ENCODE data around the gene JTB. TPM values are rescaled to one million over a fixed set of nuclear protein-coding genes. Genes with fewer than 3 reads are reported as not detected.
"Not testable (repeated sequence)": the region's sequence is repeated elsewhere in the genome, so short reads cannot be mapped to it uniquely, and the experiment has no call there.

Gene JTB
- total RNA-seq, 1 donor from 2014 or later, result 58.7 TPM

DNA sequence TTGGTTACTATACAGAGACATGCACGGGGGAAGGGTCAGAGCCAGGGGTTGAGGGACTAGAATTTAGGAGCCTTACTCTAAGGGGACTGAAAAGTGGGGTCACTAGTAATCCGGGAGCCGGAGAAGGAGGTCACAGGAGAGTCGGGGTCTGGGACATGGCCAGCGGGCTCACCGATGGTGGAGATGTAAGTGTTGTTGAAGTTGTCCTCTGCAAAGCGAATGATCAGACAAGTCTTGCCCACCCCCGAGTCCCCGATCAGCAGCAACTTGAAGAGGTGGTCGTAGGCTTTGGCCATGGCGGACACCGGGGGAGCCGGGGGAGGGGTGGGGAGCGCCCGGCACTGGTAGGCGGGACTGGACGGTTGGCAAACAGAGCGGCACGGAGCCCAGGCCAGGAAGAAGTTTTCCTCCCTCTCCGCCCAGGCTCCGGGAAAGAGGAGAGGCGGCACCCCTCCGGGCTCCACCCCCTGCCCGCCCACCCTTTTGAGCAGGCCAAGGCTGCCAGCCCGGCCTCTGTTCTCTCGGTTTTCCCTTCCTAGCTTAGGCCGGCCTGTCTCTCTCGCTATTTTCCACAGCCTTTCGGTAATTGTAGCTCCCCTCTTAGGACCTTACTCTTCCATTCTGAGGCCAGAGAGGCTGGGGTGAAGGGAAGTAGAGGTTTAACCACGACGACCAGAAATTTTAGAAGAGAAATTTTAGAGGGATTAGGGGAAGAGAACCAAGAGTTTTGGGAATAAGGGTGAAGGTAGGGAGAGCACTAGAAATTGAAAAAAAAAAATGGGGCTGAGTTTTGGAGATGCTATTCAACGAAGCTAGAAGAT is 8.7 kb upstream of the JTB start, which contains the start of gene RAB13:
RAB13 (minus strand) TSS at position 399 of the 821 bp plus-strand sequence; CDS start at position 296, 103 bp downstream.
- Mint-ChIP-seq H3K36me3 (ENCODE audit: low read depth, unreplicated experiment) (peaks cover 36% of the 10 kb centered on the region), H3K4me1 (ENCODE audit: unreplicated experiment) (peaks cover 39% of the 10 kb centered on the region), H3K27ac (ENCODE audit: unreplicated experiment) (peak within 1 kb of the TSS; percentile 93), H3K9me3 (ENCODE audit: unreplicated experiment) (no peaks in the 10 kb centered on the region), H3K27me3 (ENCODE audit: unreplicated experiment) (peaks cover 15% of the 10 kb centered on the region), H3K4me3 (ENCODE audit: unreplicated experiment) (peak within 1 kb of the TSS; percentile 99)
- TF ChIP-seq, protein P1, sequence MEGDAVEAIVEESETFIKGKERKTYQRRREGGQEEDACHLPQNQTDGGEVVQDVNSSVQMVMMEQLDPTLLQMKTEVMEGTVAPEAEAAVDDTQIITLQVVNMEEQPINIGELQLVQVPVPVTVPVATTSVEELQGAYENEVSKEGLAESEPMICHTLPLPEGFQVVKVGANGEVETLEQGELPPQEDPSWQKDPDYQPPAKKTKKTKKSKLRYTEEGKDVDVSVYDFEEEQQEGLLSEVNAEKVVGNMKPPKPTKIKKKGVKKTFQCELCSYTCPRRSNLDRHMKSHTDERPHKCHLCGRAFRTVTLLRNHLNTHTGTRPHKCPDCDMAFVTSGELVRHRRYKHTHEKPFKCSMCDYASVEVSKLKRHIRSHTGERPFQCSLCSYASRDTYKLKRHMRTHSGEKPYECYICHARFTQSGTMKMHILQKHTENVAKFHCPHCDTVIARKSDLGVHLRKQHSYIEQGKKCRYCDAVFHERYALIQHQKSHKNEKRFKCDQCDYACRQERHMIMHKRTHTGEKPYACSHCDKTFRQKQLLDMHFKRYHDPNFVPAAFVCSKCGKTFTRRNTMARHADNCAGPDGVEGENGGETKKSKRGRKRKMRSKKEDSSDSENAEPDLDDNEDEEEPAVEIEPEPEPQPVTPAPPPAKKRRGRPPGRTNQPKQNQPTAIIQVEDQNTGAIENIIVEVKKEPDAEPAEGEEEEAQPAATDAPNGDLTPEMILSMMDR (IDR thresholded peaks at IDR 0.05; ENCODE audit: unreplicated experiment), result no peak
- peak; percentile 81 for DNase-seq (ENCODE audit: low spot score)

DNA sequence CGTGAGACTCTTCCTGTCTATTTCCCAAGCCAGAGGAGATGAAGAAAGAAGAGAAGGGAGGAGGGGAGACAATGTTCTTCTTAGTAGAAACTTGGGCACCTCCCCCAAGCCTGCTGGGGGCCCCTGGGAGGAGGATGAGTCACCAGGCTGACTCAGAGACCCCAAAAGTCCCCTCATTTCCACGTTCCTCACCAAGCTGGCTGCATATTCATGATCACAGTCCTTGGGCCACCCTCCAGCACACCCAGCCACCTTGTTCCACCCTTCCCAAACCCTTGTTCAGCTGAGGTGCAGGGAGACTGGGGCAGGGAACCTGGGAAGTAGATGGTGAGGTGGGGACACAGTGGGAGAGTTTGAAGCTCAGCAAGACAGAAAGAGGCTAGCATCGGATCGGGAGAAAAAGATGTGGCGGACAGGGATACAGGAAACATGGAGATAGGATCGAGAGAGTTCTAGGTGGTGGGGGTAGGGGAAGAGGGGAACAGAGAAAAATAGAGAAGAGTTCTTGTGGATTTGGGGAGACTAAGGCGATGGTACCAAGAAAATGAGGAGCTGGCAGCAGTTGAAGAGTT is 8.0 kb upstream of the JTB start:
- Mint-ChIP-seq H3K4me1 (ENCODE audit: unreplicated experiment) (peaks cover 38% of the 10 kb centered on the region), H3K36me3 (ENCODE audit: low read depth, unreplicated experiment) (peaks cover 34% of the 10 kb centered on the region), H3K4me3 (ENCODE audit: unreplicated experiment) (peak overlapping the region; percentile 99), H3K27ac (ENCODE audit: unreplicated experiment) (peak overlapping the region; percentile 93), H3K27me3 (ENCODE audit: unreplicated experiment) (peaks cover 10% of the 10 kb centered on the region), H3K9me3 (ENCODE audit: unreplicated experiment) (no peaks in the 10 kb centered on the region)
- DNase-seq (ENCODE audit: low spot score), result no peak
- TF ChIP-seq, protein P1 (IDR thresholded peaks at IDR 0.05; ENCODE audit: unreplicated experiment), result no peak

DNA sequence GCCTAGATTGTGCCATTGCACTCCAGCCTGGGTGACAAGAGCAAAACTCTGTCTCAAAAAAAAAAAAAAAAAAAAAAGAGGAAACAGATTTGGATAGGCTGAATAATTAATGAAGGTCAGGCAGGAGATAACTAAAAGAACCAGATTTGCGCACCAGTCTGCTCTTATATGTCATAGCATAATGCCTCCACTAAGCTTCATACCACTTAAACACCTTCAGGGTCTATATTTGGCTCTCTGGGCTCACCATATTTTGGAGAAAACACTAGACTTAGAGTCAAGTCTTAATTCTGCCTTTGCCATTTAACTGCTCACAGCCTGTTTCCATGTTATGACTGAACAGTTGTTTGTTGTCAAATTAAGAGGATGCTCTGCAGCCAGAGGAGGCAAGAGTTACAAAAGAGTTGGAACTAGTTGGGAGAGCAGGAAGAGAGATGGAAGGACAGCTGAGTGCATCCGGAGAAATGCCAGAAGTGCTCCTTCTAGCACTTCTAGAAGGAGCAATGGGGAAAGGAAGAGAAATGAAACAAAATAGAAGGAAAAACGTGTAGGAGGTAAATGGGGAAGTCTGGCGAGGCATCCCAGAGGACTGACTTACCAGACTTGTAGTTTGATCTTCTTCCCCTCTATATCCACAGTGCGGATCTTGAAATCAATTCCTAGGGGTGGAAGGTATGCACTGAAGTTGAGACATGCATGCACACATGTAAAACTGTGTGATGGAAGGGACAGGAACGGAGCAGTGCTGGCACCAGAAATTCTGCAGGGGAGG is 6.8 kb upstream of the JTB start:
- Mint-ChIP-seq H3K36me3 (ENCODE audit: low read depth, unreplicated experiment) (peaks cover 32% of the 10 kb centered on the region), H3K4me1 (ENCODE audit: unreplicated experiment) (peaks cover 38% of the 10 kb centered on the region), H3K9me3 (ENCODE audit: unreplicated experiment) (no peaks in the 10 kb centered on the region), H3K27me3 (ENCODE audit: unreplicated experiment) (peaks cover 6% of the 10 kb centered on the region), H3K27ac (ENCODE audit: unreplicated experiment) (peak overlapping the region; percentile 87), H3K4me3 (ENCODE audit: unreplicated experiment) (peak overlapping the region; percentile 99)
- TF ChIP-seq, protein P1 (IDR thresholded peaks at IDR 0.05; ENCODE audit: unreplicated experiment), result no peak
- DNase-seq (ENCODE audit: low spot score), result no peak

DNA sequence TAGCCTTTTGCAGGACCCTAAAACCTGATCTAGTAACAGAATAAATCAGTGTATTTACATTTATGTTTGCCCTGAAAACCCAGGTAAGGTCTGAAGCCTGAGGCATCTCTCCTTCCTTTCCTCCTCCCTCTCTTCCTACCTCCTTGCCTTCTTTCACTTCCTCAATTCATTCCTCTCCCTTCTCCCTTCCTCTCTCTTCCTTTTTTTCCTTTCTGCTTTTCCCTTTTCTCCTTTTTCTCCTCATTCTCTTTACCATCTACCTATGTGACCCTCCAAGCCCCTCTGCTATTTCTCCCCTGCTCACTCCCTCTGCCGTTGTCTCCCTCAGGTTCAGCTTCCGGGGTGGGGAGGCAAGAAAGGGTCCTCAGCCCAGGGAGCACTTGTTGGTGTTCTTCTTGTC is 4.3 kb upstream of the JTB start:
- H3K9me3 Mint-ChIP-seq (ENCODE audit: unreplicated experiment); DNase-seq (ENCODE audit: low spot score); H3K27me3 Mint-ChIP-seq (ENCODE audit: unreplicated experiment): not testable (repeated sequence)
- peaks cover 48% of the 10 kb centered on the region for H3K4me1 Mint-ChIP-seq (ENCODE audit: unreplicated experiment)
- peak overlapping the region; percentile 85 for H3K4me3 Mint-ChIP-seq (ENCODE audit: unreplicated experiment)
- H3K36me3 Mint-ChIP-seq (ENCODE audit: low read depth, unreplicated experiment), result peaks cover 38% of the 10 kb centered on the region
- peak overlapping the region; percentile 94 for H3K27ac Mint-ChIP-seq (ENCODE audit: unreplicated experiment)

DNA sequence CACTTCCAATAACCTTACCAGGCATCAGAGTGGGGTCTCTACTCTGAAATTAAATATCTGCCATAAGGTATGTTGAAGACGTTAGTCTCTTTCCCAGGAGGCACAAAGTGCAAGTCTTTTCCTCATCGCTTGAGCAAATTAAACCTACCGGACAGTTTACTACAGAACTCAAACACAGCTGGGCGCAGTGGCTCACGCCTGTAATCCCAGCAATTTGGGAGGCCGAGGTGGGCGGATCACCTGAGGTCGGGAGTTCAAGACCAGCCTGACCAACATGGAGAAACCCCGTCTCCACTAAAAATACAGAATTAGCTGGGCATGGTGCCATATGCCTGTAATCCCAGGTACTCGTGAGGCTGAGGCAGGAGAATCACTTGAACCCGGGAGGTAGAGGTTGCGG is 1.6 kb upstream of the JTB start:
- Mint-ChIP-seq H3K36me3 (ENCODE audit: low read depth, unreplicated experiment) (peaks cover 48% of the 10 kb centered on the region), H3K4me1 (ENCODE audit: unreplicated experiment) (peaks cover 58% of the 10 kb centered on the region), H3K27ac (ENCODE audit: unreplicated experiment) (peak overlapping the region; percentile 71), H3K4me3 (ENCODE audit: unreplicated experiment) (peak overlapping the region; percentile 52)
- not testable (repeated sequence) for H3K27me3 Mint-ChIP-seq (ENCODE audit: unreplicated experiment); H3K9me3 Mint-ChIP-seq (ENCODE audit: unreplicated experiment); DNase-seq (ENCODE audit: low spot score)
